VCaP (cell line): ENCODE measurements around the gene MYO9A.

Experiments used
- H3K27ac ChIP-seq: fragments of 450-650 bp; 2 replicates; pipeline ENCODE4 v1.5.1; 2017
- TF ChIP-seq, protein P1 (sequence below): fragments of 450-650 bp; conservative IDR thresholded peaks from 2 replicates; pipeline ENCODE4 v1.5.1; 2017; ENCODE audit warnings: mild to moderate bottlenecking, moderate library complexity

The MYO9A gene

DNA sequence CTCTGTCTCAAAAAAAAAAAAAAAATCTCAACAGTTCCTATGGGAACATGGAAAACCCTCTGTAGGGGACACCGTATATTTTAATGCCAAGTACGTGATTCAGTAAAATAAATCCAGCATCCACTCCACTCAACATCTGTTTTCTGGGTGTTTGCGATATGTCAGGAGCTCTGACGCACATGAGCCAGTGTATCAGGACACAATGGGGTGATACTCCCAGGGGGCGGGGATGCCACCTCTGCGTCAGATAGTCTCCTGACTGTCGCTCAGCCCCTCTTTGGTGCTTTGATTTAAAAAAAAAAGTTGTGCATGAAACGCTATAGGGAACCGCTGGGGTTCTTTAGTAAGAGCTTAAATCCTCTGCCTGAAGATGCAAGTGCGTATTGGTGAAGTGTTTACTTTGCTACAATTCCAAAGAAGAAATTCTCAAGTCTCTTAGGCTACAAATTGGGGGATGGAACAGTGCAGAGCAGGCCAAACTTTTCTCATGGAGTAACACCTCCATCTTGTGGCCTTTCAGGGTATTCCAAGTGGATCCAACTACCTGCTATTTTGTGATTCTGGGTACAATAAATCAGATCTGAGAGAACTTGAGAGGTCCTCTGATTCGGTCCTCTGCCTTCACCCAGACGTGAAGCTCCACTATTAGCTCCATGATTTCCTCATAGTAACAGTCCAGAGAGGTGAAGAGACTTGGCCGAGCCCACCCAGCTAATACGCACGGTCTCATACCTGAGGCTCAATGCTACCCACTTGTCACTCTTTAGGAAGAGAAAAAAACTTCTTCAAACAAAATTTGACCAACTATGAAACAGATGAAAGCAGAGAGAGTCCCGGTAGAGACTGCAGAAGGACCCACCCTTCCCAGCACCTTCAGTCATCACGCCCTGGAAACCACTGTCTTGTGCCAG, 316.9 kb downstream of the MYO9A start:
- TF ChIP-seq, protein P1, sequence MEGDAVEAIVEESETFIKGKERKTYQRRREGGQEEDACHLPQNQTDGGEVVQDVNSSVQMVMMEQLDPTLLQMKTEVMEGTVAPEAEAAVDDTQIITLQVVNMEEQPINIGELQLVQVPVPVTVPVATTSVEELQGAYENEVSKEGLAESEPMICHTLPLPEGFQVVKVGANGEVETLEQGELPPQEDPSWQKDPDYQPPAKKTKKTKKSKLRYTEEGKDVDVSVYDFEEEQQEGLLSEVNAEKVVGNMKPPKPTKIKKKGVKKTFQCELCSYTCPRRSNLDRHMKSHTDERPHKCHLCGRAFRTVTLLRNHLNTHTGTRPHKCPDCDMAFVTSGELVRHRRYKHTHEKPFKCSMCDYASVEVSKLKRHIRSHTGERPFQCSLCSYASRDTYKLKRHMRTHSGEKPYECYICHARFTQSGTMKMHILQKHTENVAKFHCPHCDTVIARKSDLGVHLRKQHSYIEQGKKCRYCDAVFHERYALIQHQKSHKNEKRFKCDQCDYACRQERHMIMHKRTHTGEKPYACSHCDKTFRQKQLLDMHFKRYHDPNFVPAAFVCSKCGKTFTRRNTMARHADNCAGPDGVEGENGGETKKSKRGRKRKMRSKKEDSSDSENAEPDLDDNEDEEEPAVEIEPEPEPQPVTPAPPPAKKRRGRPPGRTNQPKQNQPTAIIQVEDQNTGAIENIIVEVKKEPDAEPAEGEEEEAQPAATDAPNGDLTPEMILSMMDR, result peak; percentile 93

DNA sequence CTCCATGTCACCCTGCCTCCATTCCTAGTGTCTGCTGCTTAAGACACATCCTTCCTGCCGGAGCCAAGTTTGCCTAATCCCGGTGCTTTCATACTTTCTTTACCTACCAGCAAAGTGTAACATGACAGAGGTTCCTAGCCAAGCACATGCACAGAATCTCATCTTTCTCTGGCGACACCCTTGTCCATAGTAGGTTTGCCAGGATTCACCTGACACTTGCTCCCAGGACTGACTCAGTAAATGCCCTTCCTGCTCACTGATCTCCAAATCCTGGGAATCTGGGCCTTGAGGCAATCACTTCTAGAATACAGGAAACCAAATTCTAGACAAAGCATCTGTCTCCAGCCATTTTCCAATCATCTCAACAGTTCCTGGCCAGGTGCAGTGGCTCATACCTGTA, 317.8 kb downstream of the MYO9A start:
- TF ChIP-seq, protein P1, result no peak
- H3K27ac ChIP-seq, result no peak overlapping the region; the same call in 1 of the 2 replicates

More for the DNA sequence above, 316.9 kb downstream of the MYO9A start:
- no peak overlapping the region; the same call in 1 of the 2 replicates for H3K27ac ChIP-seq

DNA sequence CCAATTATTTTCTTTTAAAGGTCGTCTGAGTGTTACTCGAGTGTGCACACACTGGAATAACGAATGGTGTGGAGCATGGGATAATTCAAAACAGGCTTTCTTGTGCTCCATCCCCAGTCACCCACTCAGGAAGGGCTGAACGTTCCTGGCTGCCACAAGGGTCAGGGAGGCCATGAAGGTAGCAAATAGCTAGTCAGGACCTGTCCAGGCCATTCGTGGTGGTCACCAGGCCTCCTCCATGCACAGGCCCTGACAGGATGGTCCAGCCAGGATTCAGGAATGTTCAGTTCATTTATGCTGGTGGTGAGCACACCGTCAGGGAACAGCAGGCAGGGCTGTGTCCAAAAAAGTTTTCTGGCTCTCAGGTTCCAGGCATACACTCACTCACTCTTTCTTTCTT, 319.3 kb downstream of the MYO9A start:
- H3K27ac ChIP-seq, result no peak overlapping the region
- TF ChIP-seq, protein P1, result no peak

DNA sequence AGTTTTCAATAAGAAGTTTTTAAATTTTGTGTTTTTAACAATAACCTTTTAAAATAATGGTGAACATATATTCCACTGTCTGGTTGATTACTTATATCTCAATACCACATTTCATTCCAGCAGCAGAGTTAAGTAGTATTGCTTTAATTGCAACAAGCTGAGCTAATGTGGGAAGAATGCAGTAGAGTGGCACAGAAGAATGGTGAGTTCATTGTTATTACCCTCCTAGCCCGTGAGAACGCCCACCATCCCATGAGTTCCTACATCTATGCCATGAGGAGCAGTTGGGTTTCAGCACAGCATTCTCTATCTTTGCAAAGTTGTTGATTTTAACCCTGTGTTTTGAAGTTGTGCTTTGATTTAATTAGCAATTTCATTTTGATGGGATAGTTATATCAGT, 325.4 kb downstream of the MYO9A start:
- TF ChIP-seq, protein P1, result no peak

DNA sequence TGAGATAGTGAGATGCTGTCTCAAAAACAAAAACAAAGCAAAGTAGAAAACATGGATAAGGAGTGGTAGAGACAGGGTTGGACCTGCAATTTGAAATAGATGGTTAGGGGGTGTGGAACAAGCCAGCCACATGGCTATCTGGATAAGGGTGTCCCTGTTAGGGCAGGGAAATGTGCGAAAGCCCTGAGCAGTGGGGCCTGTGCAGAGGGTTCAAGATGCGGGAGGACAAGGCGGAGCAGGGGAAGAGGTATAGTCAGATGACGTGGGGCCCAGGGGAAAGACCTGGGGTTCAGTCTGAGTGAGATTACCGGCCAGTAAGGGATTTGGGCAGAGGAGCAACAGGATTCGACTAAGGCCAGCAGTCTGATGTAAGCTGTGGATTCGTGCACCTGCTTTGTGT, 326.0 kb downstream of the MYO9A start:
- no peak overlapping the region for H3K27ac ChIP-seq
- TF ChIP-seq, protein P1, result no peak

More for the DNA sequence above, 325.4 kb downstream of the MYO9A start:
- no peak overlapping the region for H3K27ac ChIP-seq

DNA sequence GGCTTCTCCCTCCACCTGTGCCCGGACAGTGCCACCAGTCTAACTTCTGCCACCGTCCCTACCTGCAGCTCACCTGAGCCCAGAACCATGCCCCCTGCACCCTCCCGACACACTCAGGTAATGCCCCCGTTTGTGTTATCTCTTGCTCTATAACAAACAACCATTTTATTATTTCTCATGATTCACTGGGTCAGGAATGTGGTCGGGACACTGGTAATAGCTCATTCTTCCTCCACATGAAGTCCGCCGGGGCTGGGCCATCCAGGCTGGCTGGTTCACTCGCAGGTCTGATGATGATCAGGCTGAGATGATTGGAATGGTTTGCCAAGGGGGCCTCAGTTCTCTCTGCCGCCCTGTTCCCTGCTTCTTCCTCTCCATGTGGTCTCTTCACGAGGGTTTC, 327.9 kb downstream of the MYO9A start:
- no peak overlapping the region for H3K27ac ChIP-seq
- TF ChIP-seq, protein P1, result no peak

DNA sequence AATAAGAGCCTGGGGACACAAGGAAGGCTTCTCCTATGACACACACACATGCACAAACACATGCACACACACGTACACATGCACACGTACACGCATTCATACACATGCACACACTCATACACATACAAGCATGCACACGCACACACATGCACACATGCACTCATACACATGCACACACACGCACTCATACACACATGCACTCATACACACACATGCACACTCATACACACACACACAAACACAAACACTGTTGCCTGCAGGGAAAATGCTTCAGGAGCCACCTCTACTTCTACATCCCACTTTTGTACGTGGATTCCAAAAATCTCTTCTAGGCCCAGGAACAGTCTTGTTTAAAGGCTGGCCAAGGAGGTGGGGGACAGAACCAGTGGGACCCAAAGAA, 328.3 kb downstream of the MYO9A start:
- H3K27ac ChIP-seq, result no peak overlapping the region
- TF ChIP-seq, protein P1, result no peak
